GM19035 (cell line): Measurements from ENCODE around the gene CHEK2.
"Not testable (repeated sequence)": the region's sequence is repeated elsewhere in the genome, so short reads cannot be mapped to it uniquely, and the experiment has no call there.

Experiments
- ATAC-seq: cut with Tn5 transposase; IDR thresholded peaks from one replicate; pipeline ENCODE4 v1.9.1; 2021; ENCODE audit not compliant: unreplicated experiment

The CHEK2 gene

DNA sequence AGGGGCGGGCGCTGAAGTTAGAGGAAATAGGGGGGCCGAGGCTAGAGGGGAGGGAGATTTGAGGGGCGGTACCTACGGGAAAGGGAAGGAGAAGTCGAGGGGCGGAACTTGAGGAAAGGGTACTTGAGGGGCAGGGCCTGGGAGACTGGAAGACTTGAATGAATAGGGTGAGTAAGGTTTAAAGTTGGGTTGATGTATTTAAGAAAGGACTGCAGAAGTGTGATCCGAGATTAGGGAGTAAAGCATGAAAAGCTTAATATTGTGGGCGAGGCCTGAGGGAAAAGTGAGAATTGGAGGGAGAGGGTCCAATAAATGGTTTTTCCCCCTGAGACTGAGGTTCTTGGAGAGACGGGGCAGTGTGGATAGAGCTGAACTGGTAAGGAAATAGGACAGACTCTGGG is 942 bp upstream of the CHEK2 start:
- ATAC-seq = no peak

DNA sequence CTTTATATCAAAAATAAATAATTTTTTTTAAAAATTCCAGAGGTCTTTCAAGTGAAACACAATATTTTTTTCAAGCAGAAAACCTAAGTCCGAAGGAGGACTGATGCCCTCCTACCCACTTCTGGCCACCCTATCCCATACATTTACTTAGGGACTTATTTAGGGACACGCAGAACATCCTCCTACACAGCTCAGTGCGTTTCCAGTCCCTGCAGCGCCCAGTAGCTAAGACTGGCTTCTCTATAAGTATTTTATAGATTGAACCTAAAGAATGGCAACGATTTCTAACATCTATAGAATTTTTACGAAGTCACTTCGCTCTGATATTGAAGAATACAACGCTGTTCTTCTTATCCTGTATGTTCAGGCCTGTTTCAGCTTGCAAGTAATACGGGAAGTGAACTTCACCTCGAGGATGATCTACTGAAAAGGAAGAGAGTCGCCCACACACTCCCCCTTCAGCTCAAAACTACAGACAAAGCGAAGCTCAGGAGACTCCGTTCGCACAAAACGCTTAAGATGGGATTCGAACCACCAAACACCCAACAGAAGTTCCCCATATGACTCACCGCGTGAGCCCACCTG is 328 bp downstream of the CHEK2 start:
- ATAC-seq = no peak

DNA sequence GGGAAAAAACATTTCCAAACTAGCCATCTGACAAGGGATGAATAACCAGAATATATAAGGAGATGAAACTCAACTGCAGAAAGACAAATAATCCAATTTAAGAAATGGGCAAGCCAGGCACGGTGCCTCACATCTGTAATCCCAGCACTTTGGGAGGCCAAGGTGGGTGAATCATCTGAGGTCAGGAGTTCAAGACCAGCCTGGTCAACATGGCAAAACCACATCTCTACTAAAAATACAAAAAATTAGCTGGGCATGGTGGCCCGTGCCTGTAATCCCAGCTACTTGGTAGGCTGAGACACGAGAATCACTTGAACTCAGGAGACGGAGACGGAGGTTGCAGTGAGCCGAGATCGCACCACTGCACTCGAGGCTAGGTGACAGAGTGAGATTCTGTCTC is 2.7 kb downstream of the CHEK2 start:
- ATAC-seq = not testable (repeated sequence)

DNA sequence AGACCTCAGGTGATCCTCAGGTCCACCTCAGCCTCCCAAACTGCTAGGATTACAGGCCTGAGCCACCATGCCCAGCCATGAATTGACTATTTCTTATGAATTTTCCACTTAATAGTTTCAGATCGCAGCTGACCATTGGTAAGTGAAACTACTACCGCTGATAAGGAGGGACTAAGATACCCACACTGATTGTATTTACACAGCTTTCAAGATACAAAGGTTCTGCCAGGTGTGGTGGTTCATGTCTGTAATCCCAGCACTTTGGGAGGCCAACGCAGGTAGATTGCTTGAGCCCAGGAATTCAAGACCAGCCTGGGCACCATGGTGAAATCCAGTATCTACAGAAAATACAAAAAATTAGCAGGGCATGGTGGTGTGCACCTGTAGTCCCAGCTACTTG is 3.9 kb downstream of the CHEK2 start:
- no peak for ATAC-seq

DNA sequence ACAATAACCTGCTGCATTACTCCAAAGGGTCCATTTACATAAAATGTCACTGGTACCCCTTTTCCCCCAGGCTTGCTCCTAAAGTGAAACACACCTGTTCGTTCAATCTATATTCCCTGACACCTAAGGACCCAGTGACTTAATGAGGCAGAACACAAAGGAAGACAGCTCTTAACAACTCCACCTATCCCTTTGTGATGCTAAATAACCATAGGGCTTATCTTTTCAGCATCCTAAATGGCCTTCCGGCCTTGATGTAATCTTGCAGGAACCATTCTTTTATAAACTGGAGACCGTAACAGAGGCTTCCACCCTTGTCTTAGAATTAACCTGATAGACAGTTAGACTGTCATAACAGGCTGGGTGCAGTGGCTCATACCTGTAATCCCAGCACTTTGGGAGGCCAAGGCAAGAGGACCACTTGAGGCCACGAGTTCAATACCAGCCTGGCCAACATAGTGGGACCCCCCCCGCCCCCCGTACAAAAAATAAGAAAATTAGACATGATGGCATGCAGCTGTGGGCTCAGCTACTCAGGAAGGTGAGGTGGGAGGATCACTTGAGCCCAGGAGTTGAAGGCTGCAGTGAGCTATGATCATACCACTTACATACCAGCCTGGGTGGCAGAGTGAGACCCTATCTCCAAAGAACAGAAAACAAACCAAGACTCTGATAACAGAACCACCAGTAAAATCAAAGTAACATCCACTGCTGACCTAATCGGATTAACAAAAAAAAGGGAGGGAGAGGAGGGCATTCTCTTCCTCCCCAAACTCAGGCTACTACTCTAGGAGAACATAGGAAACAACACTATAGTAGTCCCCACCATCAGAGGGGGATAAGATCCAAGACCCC is 5.1 kb downstream of the CHEK2 start:
- ATAC-seq = no peak

DNA sequence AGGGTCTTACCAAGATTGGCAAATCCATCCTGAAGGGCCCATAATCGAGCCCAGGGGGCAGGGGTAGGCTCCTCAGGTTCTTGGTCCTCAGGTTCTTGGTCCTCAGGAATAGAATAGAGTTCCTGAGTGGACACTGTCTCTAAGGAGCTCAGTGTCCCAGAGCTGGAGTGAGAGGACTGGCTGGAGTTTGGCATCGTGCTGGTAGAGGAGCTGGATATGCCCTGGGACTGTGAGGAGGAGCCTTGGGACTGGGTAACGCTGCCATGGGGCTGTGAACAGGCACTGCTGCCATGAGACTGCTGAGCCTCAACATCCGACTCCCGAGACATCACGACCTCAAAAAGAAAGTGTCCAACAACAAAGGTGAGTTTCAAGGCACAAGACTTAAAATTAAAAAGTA is 7.2 kb downstream of the CHEK2 start:
- no peak for ATAC-seq

DNA sequence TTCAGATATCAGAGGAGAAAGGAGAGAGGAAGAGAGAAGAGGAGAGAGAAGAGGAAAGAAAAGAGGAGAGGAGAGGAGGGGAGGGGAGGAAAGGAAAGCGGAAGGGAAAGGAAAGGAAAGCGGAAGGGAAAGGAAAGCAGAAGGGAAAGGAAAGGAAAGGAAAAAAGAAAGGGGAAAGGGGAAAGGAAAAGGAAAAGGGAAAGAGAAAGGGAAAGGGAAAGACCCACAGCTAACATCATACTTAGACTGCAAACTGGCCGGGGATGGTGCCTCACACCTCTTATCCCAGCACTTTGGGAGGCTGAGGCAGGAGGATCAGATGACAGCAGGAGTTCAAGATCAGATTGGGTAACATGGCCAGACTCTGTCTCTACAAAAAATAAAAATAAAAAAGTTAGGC is 11.4 kb downstream of the CHEK2 start:
- ATAC-seq = no peak

DNA sequence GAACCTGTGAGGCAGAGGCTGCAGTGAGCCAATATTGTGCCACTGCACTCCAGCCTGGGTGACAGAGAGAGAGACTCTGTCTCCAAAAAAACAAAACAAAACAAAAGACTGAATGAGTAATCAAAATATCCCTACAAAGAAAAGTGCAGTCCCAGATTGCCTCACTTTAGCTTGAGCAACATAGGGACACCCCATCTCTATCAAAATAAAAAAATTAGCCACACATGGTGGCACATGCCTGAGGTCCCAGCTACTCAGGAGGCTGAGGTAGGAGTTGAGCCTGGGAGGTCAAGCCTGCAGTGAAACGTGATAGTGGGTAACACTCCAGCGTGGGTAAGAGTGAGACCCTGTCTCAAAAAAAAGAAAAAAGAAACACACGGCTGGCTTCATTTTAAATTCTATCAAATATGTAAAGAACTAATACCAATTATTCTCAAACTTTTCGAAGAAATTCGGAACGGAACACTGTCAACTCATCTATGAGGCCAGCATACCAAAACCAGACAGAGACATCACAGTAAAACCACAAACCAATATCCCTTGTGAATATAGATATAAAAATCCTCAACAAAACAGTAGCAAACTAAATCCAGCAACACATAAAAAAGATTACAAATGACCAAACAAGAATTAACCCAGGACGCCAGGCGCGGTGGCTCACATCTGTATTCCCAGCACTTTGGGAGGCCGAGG is 12.9 kb downstream of the CHEK2 start:
- no peak for ATAC-seq

DNA sequence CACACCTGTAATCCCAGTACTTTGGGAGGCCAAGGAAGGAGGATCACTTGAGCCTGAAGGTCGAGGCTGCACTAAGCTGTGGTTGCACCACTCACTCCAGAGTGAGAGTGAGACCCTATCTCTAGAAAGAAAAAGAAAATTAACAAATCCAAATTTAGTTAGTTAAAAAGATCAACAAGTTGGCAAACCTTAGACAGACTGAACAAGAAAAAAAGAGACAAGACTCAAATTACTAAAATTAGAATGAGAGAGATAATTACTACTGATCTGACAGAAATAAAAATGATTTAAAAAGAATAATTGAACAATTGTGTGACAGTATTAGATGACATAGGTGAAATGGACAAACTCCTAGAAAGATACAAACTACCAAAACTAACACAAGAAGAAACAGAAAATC is 13.6 kb downstream of the CHEK2 start:
- no peak for ATAC-seq

DNA sequence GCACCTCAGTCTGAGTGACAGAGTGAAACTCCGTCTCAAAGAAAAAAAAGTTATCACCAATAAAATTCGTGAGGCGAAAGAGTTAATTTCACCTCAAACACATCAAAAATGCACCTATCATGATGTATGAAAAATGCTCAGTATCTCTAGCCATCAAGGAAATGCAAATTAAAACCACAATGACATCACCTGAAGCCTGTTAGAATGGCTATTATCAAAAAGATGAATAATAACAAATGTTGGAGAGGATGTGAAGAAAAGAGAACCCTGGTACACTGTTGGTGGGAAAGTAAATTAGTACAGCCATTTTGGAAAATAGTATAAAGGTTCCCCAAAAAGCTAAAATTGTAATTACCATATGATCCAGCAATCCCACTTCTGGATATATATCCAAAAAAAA is 23.6 kb downstream of the CHEK2 start:
- ATAC-seq = no peak

DNA sequence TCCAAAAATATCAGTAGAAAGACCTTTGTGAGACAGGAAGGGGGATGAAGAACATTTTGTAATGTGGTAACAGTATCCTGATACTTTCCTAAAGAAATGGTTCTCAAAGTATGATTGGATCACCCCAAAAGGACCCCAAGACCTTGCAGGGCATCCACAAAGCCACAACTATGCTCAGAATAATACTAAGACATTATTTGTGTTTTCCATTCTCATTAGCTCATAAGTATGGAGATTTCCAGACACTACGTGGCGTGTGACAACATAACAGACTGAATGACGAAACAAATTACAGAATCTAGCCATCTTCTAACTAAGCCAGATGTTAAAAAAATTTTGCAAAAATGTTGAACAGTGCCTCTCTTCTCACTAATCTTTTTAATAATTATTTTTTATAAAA is 24.9 kb downstream of the CHEK2 start:
- ATAC-seq = no peak

DNA sequence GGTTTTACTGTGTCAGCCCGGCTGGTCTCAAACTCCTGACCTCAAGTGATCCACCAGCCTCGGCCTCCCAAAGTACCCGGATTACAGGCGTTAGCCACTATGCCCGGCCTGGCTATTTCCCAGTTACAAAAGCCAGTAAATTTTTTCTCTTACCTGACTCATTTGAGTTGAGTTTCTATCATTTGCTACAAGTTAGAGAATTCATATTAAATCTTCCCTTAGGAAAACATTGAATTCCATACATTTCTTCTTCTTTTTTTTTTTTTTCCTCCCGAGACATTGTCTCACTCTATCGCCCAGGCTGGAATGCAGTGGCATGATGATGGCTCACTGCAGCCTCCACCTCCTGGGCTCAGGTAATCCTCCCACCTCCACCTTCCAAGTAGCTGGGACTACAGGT is 26.0 kb downstream of the CHEK2 start:
- ATAC-seq = no peak

DNA sequence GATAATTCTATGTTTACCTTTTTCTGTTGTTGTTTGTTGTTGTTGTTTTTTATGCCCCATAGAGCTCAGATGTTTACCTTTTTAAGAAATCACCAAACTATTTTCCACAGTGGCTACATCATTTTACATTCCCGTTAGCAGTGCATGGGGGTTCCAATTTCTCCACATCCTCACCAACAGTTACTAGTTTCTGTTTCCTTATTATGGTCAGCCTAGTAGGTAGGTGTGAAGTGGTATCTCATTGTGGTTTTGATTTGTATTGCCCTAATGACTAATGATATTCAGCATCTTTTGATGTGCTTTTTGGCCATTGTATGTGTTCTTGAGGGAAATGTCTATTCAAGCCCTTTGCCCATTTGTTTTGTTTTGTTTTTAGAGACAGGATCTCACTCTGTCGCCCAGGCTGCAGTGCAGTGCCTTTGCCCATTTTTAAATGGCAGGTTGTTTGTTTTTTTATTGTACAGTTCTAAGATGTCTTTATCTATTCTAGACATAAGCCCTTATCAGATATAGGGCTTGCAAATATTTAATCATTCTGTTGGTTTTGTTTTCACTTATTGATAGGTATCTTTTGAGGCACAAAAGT is 27.5 kb downstream of the CHEK2 start:
- no peak for ATAC-seq

DNA sequence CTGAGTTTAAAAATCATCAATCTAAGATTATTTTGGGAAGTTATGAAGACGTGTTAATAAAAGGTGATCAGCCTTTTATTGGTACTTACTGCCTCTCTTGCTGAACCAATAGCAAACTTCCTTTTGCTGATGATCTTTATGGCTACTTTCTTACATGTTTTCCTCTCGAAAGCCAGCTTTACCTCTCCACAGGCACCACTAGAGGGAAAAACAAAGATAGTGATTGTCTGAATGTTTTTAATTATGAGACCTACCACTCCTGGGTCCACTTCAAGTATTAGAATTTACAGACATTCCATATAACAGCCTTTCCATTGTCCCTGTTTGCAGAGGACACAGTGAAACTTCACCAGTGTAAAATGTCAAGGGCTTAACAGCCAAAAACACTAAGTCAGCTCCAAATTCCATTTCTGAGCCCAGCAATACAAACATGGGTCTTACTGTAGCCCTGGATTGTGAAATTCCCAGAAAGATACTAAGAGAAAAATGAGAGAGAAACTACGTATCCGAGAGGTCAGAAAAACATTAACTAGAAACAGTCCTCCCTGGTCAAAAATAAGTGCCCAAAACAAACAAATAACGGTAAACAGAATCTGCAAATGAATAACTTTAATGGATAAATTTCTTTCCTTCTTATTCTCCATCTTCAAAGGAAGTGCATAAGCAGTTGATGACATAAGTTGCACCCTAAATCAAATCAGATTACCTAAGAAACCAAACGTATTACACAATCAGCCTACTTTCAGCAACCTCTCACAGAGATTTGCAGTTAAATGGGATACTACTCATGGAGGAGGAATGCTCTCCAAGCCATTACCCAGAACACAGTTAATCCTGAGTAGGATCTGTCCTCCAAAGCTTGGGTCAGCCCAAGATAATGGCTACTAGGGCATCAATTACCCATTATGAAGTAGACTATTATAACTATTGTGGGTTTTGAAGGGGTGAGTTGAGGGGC is 29.5 kb downstream of the CHEK2 start:
- ATAC-seq = no peak

DNA sequence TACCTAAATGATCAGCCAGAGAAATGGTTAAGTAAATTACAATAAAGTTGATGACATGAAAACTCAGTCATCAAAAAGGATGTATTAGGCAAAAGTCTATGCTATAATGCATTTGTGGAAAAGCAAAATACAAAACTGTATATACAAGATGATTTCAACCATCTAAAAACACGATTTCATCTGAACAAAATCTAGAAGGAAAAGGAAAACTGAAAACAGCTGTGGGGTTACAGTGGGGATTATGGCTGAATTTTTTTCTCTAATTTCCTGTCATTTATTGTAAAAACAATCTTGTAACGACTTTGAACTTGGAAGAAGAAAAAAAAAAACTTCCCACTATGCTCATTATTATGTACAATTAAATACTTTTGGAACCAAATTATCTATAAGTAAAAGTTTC is 30.3 kb downstream of the CHEK2 start:
- no peak for ATAC-seq

DNA sequence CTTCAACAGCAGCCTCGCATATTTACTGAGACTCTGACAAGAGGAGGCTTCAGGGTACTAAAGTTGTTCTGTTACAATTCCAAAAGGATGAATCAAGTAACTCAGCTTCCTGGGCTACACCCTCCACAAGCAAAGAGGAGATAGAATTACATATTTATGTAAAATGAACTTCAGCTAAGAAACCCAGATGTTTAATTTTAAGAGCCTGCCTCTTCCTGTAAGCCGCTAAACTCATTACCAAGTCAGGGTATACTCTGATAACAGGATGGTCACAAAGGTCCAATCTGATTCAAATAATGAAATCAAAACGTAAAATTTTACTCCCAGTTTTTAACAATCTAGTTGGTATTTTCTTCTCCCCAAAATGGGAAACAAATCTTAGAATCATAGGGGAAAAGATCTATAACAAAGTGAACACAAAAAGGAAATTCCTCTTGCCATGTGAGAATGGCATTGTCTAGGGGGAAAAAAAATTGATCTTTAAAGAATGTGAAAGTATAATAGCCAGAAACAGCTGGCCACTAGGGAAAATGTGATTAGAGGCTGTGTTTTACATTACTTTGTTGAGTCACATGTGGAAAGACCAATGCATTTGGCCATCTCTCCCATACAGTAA is 30.9 kb downstream of the CHEK2 start:
- no peak for ATAC-seq

DNA sequence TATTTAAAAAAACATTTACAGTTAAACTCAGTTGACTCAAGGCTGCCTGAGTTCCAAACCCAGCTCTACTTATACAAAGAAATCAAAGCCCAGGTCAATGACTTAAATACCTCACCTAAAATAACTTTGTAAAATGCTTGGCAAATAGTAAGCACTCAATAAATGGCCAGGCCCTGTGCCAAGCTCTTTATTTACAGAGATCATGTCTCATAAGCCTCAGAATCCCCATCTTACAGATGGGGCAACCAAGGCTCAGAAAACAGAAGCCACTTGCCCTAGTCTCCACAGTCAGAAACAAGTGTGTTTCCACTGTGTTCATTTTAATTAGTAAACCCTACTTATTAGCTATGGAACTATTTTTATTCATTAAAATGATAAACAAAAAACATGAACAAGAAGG is 31.5 kb downstream of the CHEK2 start:
- no peak for ATAC-seq

DNA sequence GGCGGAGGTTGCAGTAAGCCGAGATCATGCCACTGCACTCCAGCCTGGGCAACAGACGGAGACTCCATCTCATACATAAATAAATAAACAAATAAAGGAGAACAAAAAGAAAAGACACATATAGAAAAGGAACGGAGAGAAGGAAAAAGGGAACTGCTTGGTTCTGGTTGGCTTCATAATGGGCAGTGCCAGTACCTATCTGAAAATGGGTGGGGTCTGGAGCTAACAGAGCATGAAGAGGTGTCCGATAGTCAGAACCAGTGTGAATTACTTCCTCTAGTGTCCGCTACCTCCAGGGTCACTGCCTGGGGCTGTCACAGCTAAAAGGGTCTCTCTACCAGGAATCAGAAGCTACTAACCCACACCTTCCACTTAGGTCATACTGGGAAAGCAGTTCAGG is 34.8 kb downstream of the CHEK2 start:
- ATAC-seq = no peak

DNA sequence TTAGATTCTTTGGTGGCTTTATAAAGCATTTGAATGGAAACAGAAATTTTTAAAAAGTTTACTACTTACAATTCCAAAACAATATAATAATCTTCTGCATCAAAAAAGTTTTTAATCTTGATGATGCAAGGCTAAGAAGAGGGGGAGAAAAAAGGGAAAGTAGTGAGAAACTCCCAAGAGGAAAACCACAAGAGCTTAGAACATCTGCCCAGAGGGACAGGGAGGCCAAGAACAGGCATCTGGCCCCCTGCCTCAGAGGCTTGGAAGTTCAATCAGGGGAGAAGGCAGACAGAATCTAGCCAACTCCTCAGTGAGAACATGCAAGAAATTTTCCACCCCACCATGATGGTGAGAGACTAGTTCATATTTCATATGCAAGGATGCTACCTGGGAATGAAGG is 38.2 kb downstream of the CHEK2 start:
- ATAC-seq = no peak

DNA sequence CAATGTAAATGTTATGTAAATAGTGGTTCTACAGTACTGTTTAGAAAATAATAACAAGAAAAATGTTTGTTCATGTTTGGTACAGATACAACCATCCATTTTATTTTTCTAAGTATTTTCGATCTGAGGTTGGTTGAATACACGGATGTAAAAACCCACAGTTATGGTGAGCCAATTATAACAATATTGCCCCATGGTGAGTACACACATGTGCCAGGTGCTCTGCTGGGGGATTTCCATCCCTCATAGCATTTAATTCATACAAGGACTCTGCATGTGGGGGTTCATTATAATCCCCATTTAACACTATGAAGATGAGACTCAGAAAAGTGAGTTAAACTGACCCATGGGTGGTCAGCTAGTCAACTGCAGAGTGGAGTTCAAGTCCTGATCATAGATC is 38.7 kb downstream of the CHEK2 start:
- ATAC-seq = no peak
